ENCODE measurements around the gene AGPAT1. TPM values are rescaled to one million over a fixed set of nuclear protein-coding genes. Genes with fewer than 3 reads are reported as not detected.
A peak's percentile ranks its signal among the peaks of the same experiment; 100 is the strongest.

AGPAT1 gene
- total and polyA plus RNA-seq, 2 of the 13 experiments (the other 11 are each of a cell fraction or from before 2014, with no cell fraction given), result 51.3 to 139 TPM

DNA sequence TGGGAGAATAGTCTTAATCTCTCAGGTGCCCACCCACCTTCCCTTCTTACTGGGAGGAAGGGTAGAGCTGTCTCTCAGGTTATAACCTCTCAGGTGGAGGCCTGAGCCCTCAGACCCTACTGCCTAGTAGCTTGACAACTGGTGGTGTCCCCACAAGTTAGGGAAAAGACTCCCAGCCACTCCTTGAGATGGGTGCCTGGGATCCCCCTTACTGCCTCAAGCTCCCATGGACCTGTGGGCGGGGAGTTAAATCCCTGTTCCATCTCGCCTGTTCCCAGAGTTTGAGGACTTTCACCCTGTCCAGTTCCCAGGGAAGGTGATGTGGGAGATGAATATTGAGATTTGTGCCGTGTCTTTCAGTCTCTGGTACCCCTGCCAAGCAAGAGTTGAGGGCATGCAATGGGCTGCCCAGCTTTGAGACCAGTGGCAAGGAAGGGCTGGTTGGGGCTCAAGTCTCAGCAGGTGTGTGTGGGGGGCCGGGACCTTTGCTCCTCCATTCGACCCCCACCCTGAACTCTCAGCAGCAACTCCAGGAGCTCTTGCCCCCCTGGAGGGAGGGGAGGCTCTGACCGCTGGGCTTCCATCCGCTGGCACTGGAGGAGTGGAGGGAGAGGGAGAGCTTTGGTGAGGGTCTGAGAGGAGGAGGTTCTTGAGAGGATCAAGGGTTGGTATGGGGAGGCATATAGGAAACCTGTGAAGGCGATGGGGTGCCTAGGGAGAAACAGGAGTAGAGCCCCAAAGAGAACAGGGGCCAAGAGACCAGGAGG is 15.2 kb upstream of the AGPAT1 start (continued):
- TF ChIP-seq, protein P1, sequence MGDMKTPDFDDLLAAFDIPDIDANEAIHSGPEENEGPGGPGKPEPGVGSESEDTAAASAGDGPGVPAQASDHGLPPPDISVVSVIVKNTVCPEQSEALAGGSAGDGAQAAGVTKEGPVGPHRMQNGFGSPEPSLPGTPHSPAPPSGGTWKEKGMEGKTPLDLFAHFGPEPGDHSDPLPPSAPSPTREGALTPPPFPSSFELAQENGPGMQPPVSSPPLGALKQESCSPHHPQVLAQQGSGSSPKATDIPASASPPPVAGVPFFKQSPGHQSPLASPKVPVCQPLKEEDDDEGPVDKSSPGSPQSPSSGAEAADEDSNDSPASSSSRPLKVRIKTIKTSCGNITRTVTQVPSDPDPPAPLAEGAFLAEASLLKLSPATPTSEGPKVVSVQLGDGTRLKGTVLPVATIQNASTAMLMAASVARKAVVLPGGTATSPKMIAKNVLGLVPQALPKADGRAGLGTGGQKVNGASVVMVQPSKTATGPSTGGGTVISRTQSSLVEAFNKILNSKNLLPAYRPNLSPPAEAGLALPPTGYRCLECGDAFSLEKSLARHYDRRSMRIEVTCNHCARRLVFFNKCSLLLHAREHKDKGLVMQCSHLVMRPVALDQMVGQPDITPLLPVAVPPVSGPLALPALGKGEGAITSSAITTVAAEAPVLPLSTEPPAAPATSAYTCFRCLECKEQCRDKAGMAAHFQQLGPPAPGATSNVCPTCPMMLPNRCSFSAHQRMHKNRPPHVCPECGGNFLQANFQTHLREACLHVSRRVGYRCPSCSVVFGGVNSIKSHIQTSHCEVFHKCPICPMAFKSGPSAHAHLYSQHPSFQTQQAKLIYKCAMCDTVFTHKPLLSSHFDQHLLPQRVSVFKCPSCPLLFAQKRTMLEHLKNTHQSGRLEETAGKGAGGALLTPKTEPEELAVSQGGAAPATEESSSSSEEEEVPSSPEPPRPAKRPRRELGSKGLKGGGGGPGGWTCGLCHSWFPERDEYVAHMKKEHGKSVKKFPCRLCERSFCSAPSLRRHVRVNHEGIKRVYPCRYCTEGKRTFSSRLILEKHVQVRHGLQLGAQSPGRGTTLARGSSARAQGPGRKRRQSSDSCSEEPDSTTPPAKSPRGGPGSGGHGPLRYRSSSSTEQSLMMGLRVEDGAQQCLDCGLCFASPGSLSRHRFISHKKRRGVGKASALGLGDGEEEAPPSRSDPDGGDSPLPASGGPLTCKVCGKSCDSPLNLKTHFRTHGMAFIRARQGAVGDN (CRISPR knock-in tag; IDR thresholded peaks at IDR 0.05), result 0 out of 2 replicates have a peak, but pooled peaks have one; percentile 18
- TF ChIP-seq, protein P2, sequence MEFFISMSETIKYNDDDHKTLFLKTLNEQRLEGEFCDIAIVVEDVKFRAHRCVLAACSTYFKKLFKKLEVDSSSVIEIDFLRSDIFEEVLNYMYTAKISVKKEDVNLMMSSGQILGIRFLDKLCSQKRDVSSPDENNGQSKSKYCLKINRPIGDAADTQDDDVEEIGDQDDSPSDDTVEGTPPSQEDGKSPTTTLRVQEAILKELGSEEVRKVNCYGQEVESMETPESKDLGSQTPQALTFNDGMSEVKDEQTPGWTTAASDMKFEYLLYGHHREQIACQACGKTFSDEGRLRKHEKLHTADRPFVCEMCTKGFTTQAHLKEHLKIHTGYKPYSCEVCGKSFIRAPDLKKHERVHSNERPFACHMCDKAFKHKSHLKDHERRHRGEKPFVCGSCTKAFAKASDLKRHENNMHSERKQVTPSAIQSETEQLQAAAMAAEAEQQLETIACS (CRISPR knock-in tag; IDR thresholded peaks at IDR 0.05), result no peak
- TF ChIP-seq BRD4 (CRISPR knock-in tag; IDR thresholded peaks at IDR 0.05) (no peak), DPF2 (CRISPR knock-in tag; IDR thresholded peaks at IDR 0.05; ENCODE audit: borderline replicate concordance, low read depth) (0 out of 2 replicates have a peak, but pooled peaks have one; percentile 5), KLF15 (CRISPR knock-in tag; IDR thresholded peaks at IDR 0.05; ENCODE audit: borderline replicate concordance) (no peak), NONO (IDR thresholded peaks at IDR 0.05) (no peak), NONO (CRISPR knock-in tag; conservative IDR thresholded peaks at IDR 0.05) (no peak), ELF3 (CRISPR knock-in tag; IDR thresholded peaks at IDR 0.05) (no peak), ZNF841 (CRISPR knock-in tag; IDR thresholded peaks at IDR 0.05; ENCODE audit: borderline replicate concordance) (no peak), ZNF781 (CRISPR knock-in tag; IDR thresholded peaks at IDR 0.05; ENCODE audit: borderline replicate concordance, not compliant biosample characterization) (no peak), RNF2 (conservative IDR thresholded peaks at IDR 0.05; ENCODE audit: low read depth) (no peak), IRF2 (CRISPR knock-in tag; IDR thresholded peaks at IDR 0.05) (0 out of 2 replicates have a peak, but pooled peaks have one; percentile 5), ZEB1 (IDR thresholded peaks at IDR 0.05; ENCODE audit: insufficient replicate concordance, low read depth) (no peak), TCF12 (IDR thresholded peaks at IDR 0.05) (no peak), TCF12 (CRISPR knock-in tag; IDR thresholded peaks at IDR 0.05) (no peak), XBP1 (CRISPR knock-in tag; IDR thresholded peaks at IDR 0.05) (no peak), ZNF773 (CRISPR knock-in tag; IDR thresholded peaks at IDR 0.05; ENCODE audit: borderline replicate concordance) (no peak)
- TF ChIP-seq, protein P3, sequence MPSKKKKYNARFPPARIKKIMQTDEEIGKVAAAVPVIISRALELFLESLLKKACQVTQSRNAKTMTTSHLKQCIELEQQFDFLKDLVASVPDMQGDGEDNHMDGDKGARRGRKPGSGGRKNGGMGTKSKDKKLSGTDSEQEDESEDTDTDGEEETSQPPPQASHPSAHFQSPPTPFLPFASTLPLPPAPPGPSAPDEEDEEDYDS (CRISPR knock-in tag; IDR thresholded peaks at IDR 0.05), result no peak
- TF ChIP-seq, protein P4, sequence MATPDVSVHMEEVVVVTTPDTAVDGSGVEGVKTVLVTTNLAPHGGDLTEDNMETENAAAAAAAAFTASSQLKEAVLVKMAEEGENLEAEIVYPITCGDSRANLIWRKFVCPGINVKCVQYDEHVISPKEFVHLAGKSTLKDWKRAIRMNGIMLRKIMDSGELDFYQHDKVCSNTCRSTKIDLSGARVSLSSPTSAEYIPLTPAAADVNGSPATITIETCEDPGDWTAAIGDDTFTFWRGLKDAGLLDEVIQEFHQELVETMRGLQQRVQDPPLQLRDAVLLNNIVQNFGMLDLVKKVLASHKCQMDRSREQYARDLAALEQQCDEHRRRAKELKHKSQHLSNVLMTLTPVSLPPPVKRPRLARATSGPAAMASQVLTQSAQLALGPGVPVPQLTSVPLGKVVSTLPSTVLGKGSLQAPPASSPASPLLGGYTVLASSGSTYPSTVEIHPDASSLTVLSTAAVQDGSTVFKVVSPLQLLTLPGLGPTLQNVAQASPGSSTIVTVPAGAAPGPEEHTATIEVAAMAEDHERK (CRISPR knock-in tag; IDR thresholded peaks at IDR 0.05; ENCODE audit: low read depth), result no peak
- TF ChIP-seq, protein P5, sequence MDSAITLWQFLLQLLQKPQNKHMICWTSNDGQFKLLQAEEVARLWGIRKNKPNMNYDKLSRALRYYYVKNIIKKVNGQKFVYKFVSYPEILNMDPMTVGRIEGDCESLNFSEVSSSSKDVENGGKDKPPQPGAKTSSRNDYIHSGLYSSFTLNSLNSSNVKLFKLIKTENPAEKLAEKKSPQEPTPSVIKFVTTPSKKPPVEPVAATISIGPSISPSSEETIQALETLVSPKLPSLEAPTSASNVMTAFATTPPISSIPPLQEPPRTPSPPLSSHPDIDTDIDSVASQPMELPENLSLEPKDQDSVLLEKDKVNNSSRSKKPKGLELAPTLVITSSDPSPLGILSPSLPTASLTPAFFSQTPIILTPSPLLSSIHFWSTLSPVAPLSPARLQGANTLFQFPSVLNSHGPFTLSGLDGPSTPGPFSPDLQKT (CRISPR knock-in tag; IDR thresholded peaks at IDR 0.05; ENCODE audit: borderline replicate concordance), result no peak
